OCI-LY1 (cell line): ENCODE data around the gene OR4C5.

Experiments used
- EZH2 ChIP-seq: fragments of 200-600 bp; sonication (generic), shearing (Covaris generic); IDR thresholded peaks from 2 replicates; pipeline ENCODE4 v1.8.0; 2017; ENCODE audit warnings: borderline replicate concordance, mixed run types, mild to moderate bottlenecking, antibody characterized with exemption, low read length, moderate library complexity, mixed read lengths
- TF ChIP-seq, protein P1 (sequence below): fragments of 200-600 bp; sonication (generic), shearing (Covaris generic); IDR thresholded peaks from 2 replicates; pipeline ENCODE4 v1.5.1; 2017; ENCODE audit warnings: mild to moderate bottlenecking, antibody characterized with exemption, low read length, moderate library complexity, mixed read lengths

DNA sequence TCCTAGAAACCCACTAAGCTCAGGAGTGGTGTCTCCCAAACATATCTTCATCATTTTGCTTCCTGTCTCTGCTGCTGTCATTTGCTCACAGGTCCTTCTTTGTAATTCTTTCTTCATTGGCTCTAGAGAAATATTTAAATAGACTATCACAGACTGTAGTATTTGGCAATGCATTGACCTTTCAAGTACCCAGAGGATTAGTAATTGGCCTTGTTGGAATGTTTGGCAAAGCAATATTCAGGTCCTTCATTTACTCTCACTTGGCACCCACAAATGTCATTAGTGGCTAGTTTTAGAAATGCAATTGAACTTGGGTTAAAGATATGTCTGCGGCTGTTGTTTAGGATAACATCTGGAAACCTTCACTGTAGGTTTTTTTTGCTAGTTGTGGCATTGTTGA lies 11.6 kb downstream of the OR4C5 start:
- TF ChIP-seq, protein P1, sequence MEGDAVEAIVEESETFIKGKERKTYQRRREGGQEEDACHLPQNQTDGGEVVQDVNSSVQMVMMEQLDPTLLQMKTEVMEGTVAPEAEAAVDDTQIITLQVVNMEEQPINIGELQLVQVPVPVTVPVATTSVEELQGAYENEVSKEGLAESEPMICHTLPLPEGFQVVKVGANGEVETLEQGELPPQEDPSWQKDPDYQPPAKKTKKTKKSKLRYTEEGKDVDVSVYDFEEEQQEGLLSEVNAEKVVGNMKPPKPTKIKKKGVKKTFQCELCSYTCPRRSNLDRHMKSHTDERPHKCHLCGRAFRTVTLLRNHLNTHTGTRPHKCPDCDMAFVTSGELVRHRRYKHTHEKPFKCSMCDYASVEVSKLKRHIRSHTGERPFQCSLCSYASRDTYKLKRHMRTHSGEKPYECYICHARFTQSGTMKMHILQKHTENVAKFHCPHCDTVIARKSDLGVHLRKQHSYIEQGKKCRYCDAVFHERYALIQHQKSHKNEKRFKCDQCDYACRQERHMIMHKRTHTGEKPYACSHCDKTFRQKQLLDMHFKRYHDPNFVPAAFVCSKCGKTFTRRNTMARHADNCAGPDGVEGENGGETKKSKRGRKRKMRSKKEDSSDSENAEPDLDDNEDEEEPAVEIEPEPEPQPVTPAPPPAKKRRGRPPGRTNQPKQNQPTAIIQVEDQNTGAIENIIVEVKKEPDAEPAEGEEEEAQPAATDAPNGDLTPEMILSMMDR = no peak
- TF ChIP-seq EZH2 = no peak
